HCT116 (cell line): ENCODE measurements around the gene TMOD1. TPM values are rescaled to one million over a fixed set of nuclear protein-coding genes. Genes with fewer than 3 reads are reported as not detected.

Experiments used
- ATAC-seq: fragments of 200-7000 bp; cut with Tn5 transposase; 2 replicates; pipeline ENCODE4 v1.9.1; 2020; ENCODE audit warnings: mild to moderate bottlenecking, moderate library complexity
- BruUV-seq: library from RNA; stranded (reverse); fragments of 400-500 nt; replicated peaks from 2 replicates; lab custom pipeline; 2021; lab: Mats Ljungman, UMichigan
- CTCF ChIA-PET: fragments of 300-600 bp; sonication (Branson Sonifier 250); formaldehyde crosslinking; loops from one replicate; lab custom pipeline; 2021; ENCODE audit warnings: antibody characterized with exemption; lab: Charles Lee
- POLR2A ChIA-PET: fragments of 300-600, 350-600 bp; sonication (Branson Sonifier 250); formaldehyde crosslinking; loops from one replicate; lab custom pipeline; 2021; ENCODE audit warnings: antibody characterized with exemption; lab: Charles Lee
- RAD21 ChIA-PET, 2 experiments: fragments of 300-600 bp; sonication (Branson Sonifier 250); formaldehyde crosslinking; loops; one replicate each; lab custom pipeline; 2023; ENCODE audit warnings: low total read pairs in 2 of 2; ENCODE audit not compliant: uncharacterized antibody in 2 of 2, unreplicated experiment in 2 of 2, low non-redundant PET in 1 of 2; lab: Charles Lee
- DNase-seq: peaks from one replicate; pipeline ENCODE4 v3.0.0-alpha.2; 2010; ENCODE audit warnings: low read depth, low spot score
- H2AFZ ChIP-seq: fragments of 200-600 bp; shearing (Covaris generic), sonication (generic); 2 replicates; pipeline ENCODE4 v1.6.1; 2017; ENCODE audit warnings: low read depth, mixed run types, mixed read lengths, antibody characterized with exemption, low read length; ENCODE audit not compliant: poor library complexity, severe bottlenecking
- H3K27ac ChIP-seq: 2 replicates; pipeline ENCODE4 v1.5.1; 2012; ENCODE audit warnings: low read depth, low read length
- H3K27me3 ChIP-seq: fragments of 200-600 bp; sonication (generic); 2 replicates; pipeline ENCODE4 v1.6.1; 2016; ENCODE audit warnings: mixed run types, low read length, mixed read lengths; ENCODE audit not compliant: insufficient read depth
- H3K36me3 ChIP-seq, 2 experiments: fragments of 200-500 bp in 1 of 2; fragments of 200-600 bp in 1 of 2; sonication (Bioruptor generic) in 1 of 2; sonication (generic) in 1 of 2; 2 replicates each; pipeline versions ENCODE4 v1.5.1 to v1.6.1; 2014 to 2016; ENCODE audit warnings: low read length in 2 of 2, inconsistent platforms in 1 of 2, mixed read lengths in 1 of 2, mixed run types in 1 of 2; ENCODE audit not compliant: insufficient read depth in 2 of 2, control insufficient read depth in 1 of 2
- H3K4me1 ChIP-seq, 2 experiments: fragments of 200-600 bp in 1 of 2; sonication (generic) in 1 of 2; 2 replicates each; pipeline versions ENCODE4 v1.5.1 to v1.6.1; 2012 to 2017; ENCODE audit warnings: low read length in 2 of 2, inconsistent platforms in 1 of 2, mild to moderate bottlenecking in 1 of 2, mixed read lengths in 1 of 2, mixed run types in 1 of 2, moderate library complexity in 1 of 2; ENCODE audit not compliant: insufficient read depth in 2 of 2, control insufficient read depth in 1 of 2
- H3K4me2 ChIP-seq: fragments of 200-600 bp; sonication (generic); 2 replicates; pipeline ENCODE4 v1.6.1; 2017; ENCODE audit warnings: mixed run types, low read length, mixed read lengths
- H3K4me3 ChIP-seq, 2 experiments: fragments of 200-600 bp in 1 of 2; sonication (generic) in 1 of 2; replicated peaks in 1 of 2; 2 replicates each; pipeline ENCODE4 v1.5.1; 2011 to 2016; ENCODE audit warnings: low read length in 2 of 2, control low read depth in 1 of 2, low read depth in 1 of 2, mild to moderate bottlenecking in 1 of 2, mixed read lengths in 1 of 2, mixed run types in 1 of 2
- H3K79me2 ChIP-seq: fragments of 200-600 bp; sonication (generic); 2 replicates; pipeline ENCODE4 v1.6.1; 2017; ENCODE audit warnings: mild to moderate bottlenecking, mixed run types, low read length, moderate library complexity, mixed read lengths; ENCODE audit not compliant: insufficient read depth
- H3K9ac ChIP-seq: fragments of 200-600 bp; sonication (generic); 2 replicates; pipeline ENCODE4 v1.6.1; 2016; ENCODE audit warnings: low read length, mixed read lengths
- H3K9me2 ChIP-seq: fragments of 200-600 bp; sonication (generic), shearing (Covaris generic); 2 replicates; pipeline ENCODE4 v1.6.1; 2017; ENCODE audit warnings: mixed run types, mild to moderate bottlenecking, moderate library complexity; ENCODE audit not compliant: insufficient read depth
- H3K9me3 ChIP-seq, 2 experiments: fragments of 200-500 bp in 1 of 2; fragments of 200-600 bp in 1 of 2; sonication (Bioruptor generic) in 1 of 2; sonication (generic) in 1 of 2; 2 replicates each; pipeline ENCODE4 v1.6.1; 2014 to 2017; ENCODE audit warnings: low read length in 2 of 2, mixed read lengths in 2 of 2, inconsistent platforms in 1 of 2, low read depth in 1 of 2, mild to moderate bottlenecking in 1 of 2, mixed run types in 1 of 2, moderate library complexity in 1 of 2; ENCODE audit not compliant: control insufficient read depth in 1 of 2, insufficient read depth in 1 of 2
- H4K20me1 ChIP-seq: fragments of 200-600 bp; sonication (generic), shearing (Covaris generic); 2 replicates; pipeline ENCODE4 v1.6.1; 2017; ENCODE audit warnings: mixed run types, mild to moderate bottlenecking, moderate library complexity; ENCODE audit not compliant: insufficient read depth
- ELF1 ChIP-seq: IDR thresholded peaks from 2 replicates; pipeline ENCODE4 v1.6.1; 2012; ENCODE audit warnings: low read depth, borderline replicate concordance
- FOSL1 ChIP-seq: IDR thresholded peaks from 2 replicates; pipeline ENCODE4 v1.6.1; 2012; ENCODE audit warnings: low read depth
- MAX ChIP-seq: IDR thresholded peaks from 2 replicates; pipeline ENCODE4 v1.6.1; 2012
- POLR2A ChIP-seq: IDR thresholded peaks from 2 replicates; pipeline ENCODE4 v1.7.0; 2011; ENCODE audit warnings: borderline replicate concordance; ENCODE audit not compliant: insufficient read depth, insufficient read length; ENCODE audit errors: extremely low read depth
- RAD21 ChIP-seq: IDR thresholded peaks from 2 replicates; pipeline ENCODE4 v1.6.1; 2012; ENCODE audit warnings: low read depth, mild to moderate bottlenecking
- REST ChIP-seq: IDR thresholded peaks from 2 replicates; pipeline ENCODE4 v1.6.1; 2012; ENCODE audit warnings: low read depth
- ZFX ChIP-seq: fragments of 450-650 bp; IDR thresholded peaks from 2 replicates; pipeline ENCODE4 v1.6.1; 2017
- ZNF274 ChIP-seq: fragments of 200-500 bp; sonication (Bioruptor generic); IDR thresholded peaks from 2 replicates; pipeline ENCODE4 v1.6.1; 2014; ENCODE audit warnings: mild to moderate bottlenecking, low read depth, low read length, inconsistent platforms
- intact Hi-C: fragments of 100-400 bp; cut with micrococcal nuclease; formaldehyde crosslinking; loops from 2 replicates; pipeline ENCODE4 v1.10.0; 2022
- total RNA-seq: library from RNA; stranded (reverse); gene quantifications from one replicate; pipeline ENCODE4 v1.2.1, GENCODE V29; 2021; ENCODE audit not compliant: unreplicated experiment
- TF ChIP-seq, protein P1 (sequence below), 3 experiments: fragments of 200-600 bp in 1 of 3; sonication (generic) in 1 of 3; IDR thresholded peaks in 2 of 3; conservative IDR thresholded peaks in 1 of 3; 2 replicates each; pipeline ENCODE4 v1.5.1; 2012 to 2017; ENCODE audit warnings: low read depth in 2 of 3, low read length in 2 of 3, antibody characterized with exemption in 1 of 3, borderline replicate concordance in 1 of 3, control low read depth in 1 of 3, mild to moderate bottlenecking in 1 of 3, mixed read lengths in 1 of 3, mixed run types in 1 of 3, moderate library complexity in 1 of 3; ENCODE audit not compliant: insufficient read depth in 1 of 3

The TMOD1 gene
- total RNA-seq, 1 experiment from 2014 or later, result 4.4 TPM

- H3K4me3 ChIP-seq, result no peak overlapping the region
- H2AFZ ChIP-seq, result no peak overlapping the region
- H3K27ac ChIP-seq, result no peak overlapping the region
- no peaks in the 10 kb centered on the region for H3K27me3 ChIP-seq
- ChIA-PET POLR2A (no interaction called here), RAD21 (no interaction called here), CTCF (interaction anchor here (0.9 to 2.0 kb wide), 7 partner anchors 13 to 128 kb away, joined by 3 to 12 read pairs (median 6); partner anchors contain the start of gene TMOD1)
- no peak overlapping the region for H3K4me2 ChIP-seq
- no peaks in the 10 kb centered on the region for H4K20me1 ChIP-seq
- H3K9me3 ChIP-seq, result no peaks in the 10 kb centered on the region
- intact Hi-C loops, result no loop called here
- no peak overlapping the region for H3K9ac ChIP-seq
- H3K79me2 ChIP-seq, result no peaks in the 10 kb centered on the region
- ATAC-seq (peak; percentile 84), DNase-seq (no peak)
- peaks cover 2 to 4% of the 10 kb centered on the region in 2 experiments; a peak in 1 of 4 replicates for H3K36me3 ChIP-seq
- BruUV-seq, result no TSS peak
- TF ChIP-seq ELF1 (no peak), FOSL1 (no peak), MAX (no peak), POLR2A (no peak), ZFX (no peak), ZNF274 (no peak), REST (no peak), RAD21 (peak; percentile 22; the same call in 1 of the 2 replicates)
- TF ChIP-seq, protein P1, sequence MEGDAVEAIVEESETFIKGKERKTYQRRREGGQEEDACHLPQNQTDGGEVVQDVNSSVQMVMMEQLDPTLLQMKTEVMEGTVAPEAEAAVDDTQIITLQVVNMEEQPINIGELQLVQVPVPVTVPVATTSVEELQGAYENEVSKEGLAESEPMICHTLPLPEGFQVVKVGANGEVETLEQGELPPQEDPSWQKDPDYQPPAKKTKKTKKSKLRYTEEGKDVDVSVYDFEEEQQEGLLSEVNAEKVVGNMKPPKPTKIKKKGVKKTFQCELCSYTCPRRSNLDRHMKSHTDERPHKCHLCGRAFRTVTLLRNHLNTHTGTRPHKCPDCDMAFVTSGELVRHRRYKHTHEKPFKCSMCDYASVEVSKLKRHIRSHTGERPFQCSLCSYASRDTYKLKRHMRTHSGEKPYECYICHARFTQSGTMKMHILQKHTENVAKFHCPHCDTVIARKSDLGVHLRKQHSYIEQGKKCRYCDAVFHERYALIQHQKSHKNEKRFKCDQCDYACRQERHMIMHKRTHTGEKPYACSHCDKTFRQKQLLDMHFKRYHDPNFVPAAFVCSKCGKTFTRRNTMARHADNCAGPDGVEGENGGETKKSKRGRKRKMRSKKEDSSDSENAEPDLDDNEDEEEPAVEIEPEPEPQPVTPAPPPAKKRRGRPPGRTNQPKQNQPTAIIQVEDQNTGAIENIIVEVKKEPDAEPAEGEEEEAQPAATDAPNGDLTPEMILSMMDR (IDR thresholded peaks at IDR 0.05 in 2 of 3, conservative IDR thresholded peaks at IDR 0.05 in 1 of 3; ENCODE audit: borderline replicate concordance in 1 of 3, insufficient read depth in 1 of 3, low read depth in 2 of 3, low read length in 2 of 3), result peak in 2 of 3 experiments; percentile 60 to 62; a peak in 4 of 6 replicates
- no peaks in the 10 kb centered on the region for H3K4me1 ChIP-seq
- no peaks in the 10 kb centered on the region for H3K9me2 ChIP-seq
Measured at GRCh38 chr9:97487107-97487506, 14.4 kb upstream of the TMOD1 start.
